Activated T-cell treated with anti-CD3 and anti-CD28 coated beads, Interleukin-2, amount 50 U/mL, for 24 hours (primary cell): ENCODE results near the gene FER.
"Not testable (repeated sequence)": the region's sequence is repeated elsewhere in the genome, so short reads cannot be mapped to it uniquely, and the experiment has no call there.

Experiments
- DNase-seq: peaks from one replicate; pipeline ENCODE4 v3.0.0-alpha.2; 2020
- H3K27ac Mint-ChIP-seq: 2 replicates; pipeline ENCODE4 v1.8.0; 2020; ENCODE audit warnings: mild to moderate bottlenecking, mixed read lengths
- H3K27me3 Mint-ChIP-seq: 2 replicates; pipeline ENCODE4 v1.8.0; 2020; ENCODE audit warnings: mixed read lengths
- H3K36me3 Mint-ChIP-seq: 2 replicates; pipeline ENCODE4 v1.8.0; 2020; ENCODE audit warnings: low read depth, mixed read lengths
- H3K4me1 Mint-ChIP-seq: 2 replicates; pipeline ENCODE4 v1.8.0; 2020; ENCODE audit warnings: low read depth, mixed read lengths
- H3K4me3 Mint-ChIP-seq: 2 replicates; pipeline ENCODE4 v1.8.0; 2020; ENCODE audit warnings: mild to moderate bottlenecking, moderate library complexity, mixed read lengths
- H3K9me3 Mint-ChIP-seq: 2 replicates; pipeline ENCODE4 v1.8.0; 2020; ENCODE audit warnings: mixed read lengths

FER gene

DNA sequence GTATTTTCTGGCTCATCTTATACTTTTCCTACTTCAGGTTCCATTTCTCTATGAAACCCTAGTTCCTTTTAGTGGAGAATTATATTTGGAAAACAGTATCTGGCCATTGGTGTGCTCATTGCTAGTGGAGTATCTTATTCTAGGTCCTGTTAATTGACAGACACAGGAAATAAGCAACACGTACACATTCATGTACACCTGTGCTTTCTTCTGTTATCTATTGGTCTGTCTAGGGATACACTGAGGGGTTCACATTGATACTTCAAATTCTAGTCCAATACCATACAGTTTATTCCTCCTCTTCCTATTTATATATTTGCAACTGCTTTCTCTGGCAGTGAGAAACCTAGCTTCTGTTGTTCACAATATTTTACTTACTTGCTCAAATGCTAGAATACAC lies 110.2 kb downstream of the FER start:
- Mint-ChIP-seq H3K4me3 (no peak overlapping the region), H3K4me1 (peaks cover 10% of the 10 kb centered on the region), H3K27ac (no peak overlapping the region)

DNA sequence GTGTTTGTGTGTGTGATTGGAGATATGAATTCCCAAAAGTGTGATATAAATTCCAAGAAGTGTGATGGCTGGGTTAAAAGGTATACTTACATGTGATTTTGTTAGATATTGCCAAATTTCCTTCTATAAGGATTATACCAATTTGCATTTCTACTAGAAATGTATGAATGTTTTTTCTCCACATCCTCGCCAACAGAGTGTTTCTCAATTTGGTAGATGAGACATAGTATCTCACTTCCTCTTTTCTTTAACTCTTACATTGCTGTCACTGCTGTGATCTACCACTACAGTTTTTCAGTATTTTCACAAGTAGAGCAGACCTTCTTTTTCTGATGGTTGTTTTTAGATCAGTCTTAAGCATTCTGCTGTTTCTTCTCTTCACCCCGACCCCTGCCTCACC lies 111.3 kb downstream of the FER start:
- H3K4me3 Mint-ChIP-seq = no peak overlapping the region
- H3K9me3 Mint-ChIP-seq = peaks cover 3% of the 10 kb centered on the region
- DNase-seq = no peak
- no peaks in the 10 kb centered on the region for H3K27me3 Mint-ChIP-seq
- H3K36me3 Mint-ChIP-seq = peaks cover 14% of the 10 kb centered on the region
- peaks cover 10% of the 10 kb centered on the region for H3K4me1 Mint-ChIP-seq
- H3K27ac Mint-ChIP-seq = no peak overlapping the region

More for the DNA sequence above, 110.2 kb downstream of the FER start:
- peaks cover 3% of the 10 kb centered on the region for H3K9me3 Mint-ChIP-seq
- H3K36me3 Mint-ChIP-seq = peaks cover 6% of the 10 kb centered on the region
- no peaks in the 10 kb centered on the region for H3K27me3 Mint-ChIP-seq
- no peak for DNase-seq

DNA sequence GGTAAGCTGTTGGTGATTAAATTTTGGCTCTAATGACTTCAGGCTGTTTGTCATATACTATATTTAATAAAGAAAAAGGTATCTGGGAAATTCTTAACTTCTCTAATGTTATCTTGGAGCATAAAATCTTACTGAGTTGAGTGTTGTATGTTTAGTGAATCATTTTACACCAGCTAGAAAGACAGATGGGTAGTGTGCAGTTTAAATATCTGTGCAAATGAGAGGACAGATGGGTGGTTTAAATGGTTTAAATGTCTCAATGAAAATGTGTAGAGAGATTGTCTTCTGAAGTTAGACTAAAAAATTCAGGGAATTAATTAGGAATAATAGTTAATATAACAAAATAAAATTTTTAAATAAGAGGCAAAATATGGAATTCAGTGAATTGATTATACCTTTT lies 114.5 kb downstream of the FER start:
- no peak overlapping the region for H3K27ac Mint-ChIP-seq
- peaks cover 26% of the 10 kb centered on the region for H3K36me3 Mint-ChIP-seq

DNA sequence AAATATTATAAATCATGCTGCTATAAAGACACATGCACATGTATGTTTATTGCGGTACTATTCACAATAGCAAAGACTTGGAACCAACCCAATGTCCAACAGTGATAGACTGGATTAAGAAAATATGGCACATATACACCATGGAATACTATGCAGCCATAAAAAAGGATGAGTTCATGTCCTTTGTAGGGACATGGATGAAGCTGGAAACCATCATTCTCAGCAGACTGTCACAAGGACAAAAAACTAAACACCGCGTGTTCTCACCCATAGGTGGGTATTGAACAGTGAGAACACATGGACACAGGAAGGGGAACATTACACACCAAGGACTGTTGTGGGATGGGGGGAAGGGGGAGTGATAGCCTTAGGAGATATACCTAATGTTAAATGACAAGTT lies 118.4 kb downstream of the FER start:
- not testable (repeated sequence) for H3K4me1 Mint-ChIP-seq, H3K27me3 Mint-ChIP-seq, H3K9me3 Mint-ChIP-seq, H3K4me3 Mint-ChIP-seq, H3K27ac Mint-ChIP-seq, DNase-seq
- H3K36me3 Mint-ChIP-seq = peaks cover 36% of the 10 kb centered on the region

More for the DNA sequence above, 114.5 kb downstream of the FER start:
- Mint-ChIP-seq H3K9me3 (no peaks in the 10 kb centered on the region), H3K4me1 (peaks cover 10% of the 10 kb centered on the region), H3K4me3 (no peak overlapping the region), H3K27me3 (no peaks in the 10 kb centered on the region)
- DNase-seq = no peak

DNA sequence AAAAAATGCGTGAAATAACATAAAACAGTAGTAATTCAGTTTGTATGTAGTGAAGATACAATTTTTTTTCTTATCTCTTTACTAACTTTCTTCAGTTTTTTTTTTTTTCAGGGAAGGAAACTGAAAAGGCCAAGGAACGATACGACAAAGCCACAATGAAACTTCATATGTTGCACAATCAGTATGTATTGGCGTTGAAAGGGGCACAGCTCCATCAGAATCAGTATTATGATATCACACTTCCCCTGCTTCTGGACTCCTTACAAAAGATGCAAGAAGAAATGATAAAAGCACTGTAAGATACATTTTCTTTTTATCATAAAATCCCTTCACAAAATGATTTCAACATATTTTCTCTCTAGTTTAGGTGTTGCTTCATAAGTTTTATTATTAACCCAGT lies 120.0 kb downstream of the FER start:
- Mint-ChIP-seq H3K9me3 (no peaks in the 10 kb centered on the region), H3K27me3 (no peaks in the 10 kb centered on the region), H3K27ac (no peak overlapping the region), H3K4me1 (no peaks in the 10 kb centered on the region), H3K36me3 (peaks cover 35% of the 10 kb centered on the region), H3K4me3 (no peak overlapping the region)
- DNase-seq = no peak

DNA sequence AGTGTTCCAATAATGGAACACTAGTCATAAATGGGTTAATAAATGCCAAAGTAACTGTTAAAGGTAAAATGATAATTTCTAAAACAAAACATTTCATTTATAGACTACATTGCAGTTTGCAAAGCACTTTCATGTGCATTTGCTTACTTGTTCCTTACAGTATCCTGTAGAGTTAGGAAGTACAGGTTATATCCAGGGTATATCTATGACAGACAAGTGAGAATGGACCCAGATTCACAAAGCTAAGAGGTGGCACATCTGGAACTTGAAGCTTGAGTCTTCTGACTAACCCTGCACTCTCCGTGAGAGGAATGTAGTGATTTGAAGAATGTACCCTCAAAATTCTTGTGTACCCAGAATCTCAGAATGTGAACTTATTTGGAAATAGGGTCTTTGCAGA lies 121.4 kb downstream of the FER start:
- DNase-seq = no peak
- Mint-ChIP-seq H3K36me3 (peaks cover 23% of the 10 kb centered on the region), H3K4me1 (no peaks in the 10 kb centered on the region), H3K27ac (no peak overlapping the region), H3K4me3 (no peak overlapping the region), H3K27me3 (no peaks in the 10 kb centered on the region), H3K9me3 (no peaks in the 10 kb centered on the region)

DNA sequence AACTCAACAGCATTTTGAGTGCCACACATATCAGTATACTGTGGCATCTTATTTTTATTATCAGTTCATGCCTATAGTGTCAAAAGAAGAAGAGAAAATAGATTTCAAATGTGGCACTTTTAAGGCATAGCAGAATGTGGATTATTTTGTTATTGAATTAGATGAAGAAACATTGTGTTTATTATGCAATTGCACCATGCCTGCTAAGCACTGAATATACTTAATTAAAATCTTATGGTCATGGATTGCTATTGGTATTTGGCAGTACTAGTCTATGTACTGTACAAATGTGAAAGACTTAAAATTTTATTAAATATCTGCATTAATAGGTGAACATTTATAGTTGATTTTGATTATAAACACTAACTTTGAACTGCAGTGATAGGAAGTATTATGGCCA lies 128.8 kb downstream of the FER start:
- H3K9me3 Mint-ChIP-seq = no peaks in the 10 kb centered on the region
- no peaks in the 10 kb centered on the region for H3K36me3 Mint-ChIP-seq
- no peaks in the 10 kb centered on the region for H3K27me3 Mint-ChIP-seq
- no peak for DNase-seq
- no peak overlapping the region for H3K4me3 Mint-ChIP-seq
- no peaks in the 10 kb centered on the region for H3K4me1 Mint-ChIP-seq
- no peak overlapping the region for H3K27ac Mint-ChIP-seq

DNA sequence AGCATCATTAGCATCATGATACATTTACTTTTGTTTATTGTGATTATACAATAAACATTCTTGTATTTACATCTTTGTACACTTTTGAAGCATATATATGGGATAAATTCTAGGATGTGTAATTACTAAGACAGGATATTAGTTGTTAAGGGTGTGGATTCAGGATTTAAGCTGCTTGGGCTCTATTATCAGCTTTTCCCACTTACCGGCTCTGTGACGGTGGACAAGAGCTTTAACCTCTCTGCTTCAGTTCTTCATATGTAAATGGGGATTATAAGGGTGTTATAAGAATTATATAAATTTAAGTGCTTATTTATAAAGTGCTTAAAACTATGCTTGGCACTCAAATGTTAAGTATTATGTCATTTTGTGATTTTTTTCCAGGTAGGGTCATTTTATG lies 131.1 kb downstream of the FER start:
- Mint-ChIP-seq H3K9me3 (no peaks in the 10 kb centered on the region), H3K27ac (no peak overlapping the region), H3K4me3 (no peak overlapping the region), H3K36me3 (no peaks in the 10 kb centered on the region), H3K4me1 (no peaks in the 10 kb centered on the region), H3K27me3 (no peaks in the 10 kb centered on the region)
- DNase-seq = no peak

DNA sequence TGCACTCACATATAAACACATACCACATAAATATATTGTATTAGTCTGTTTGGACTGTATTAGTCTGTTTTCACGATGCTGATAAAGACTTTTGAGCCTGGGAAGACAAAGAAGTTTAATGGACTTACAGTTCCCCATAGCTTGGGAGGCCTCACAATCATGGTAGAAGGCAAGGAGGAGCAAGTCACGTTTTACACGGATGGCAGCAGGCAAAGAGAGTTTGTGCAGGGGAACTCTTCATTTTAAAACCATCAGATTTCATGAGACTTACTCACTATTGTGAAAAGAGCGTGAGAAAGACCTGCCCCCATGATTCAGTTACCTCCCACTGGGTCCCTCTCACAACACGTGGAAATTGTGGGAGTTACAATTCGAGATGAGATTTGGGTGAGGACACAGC lies 133.4 kb downstream of the FER start:
- Mint-ChIP-seq H3K9me3 (no peaks in the 10 kb centered on the region), H3K36me3 (peaks cover 5% of the 10 kb centered on the region)

DNA sequence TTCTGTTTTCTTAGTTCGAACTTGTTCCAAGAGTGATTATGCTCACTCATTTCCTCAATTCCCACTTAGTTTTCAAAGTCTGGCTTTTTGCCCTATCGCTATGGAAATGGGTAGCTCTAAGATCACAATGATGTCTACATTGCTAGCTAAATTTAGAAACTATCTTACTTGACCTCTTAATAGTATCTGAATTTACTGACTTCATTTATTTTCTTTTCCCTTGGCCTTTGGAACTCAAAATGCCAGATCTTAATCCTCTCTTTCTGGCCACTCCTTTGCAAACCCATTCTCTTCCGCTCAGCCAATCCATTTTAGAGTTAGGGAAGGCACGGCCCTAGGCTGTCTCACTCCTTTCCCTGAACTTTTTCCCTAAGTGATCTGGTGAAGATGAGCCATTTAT lies 137.0 kb downstream of the FER start:
- Mint-ChIP-seq H3K4me1 (no peaks in the 10 kb centered on the region), H3K36me3 (peaks cover 5% of the 10 kb centered on the region), H3K9me3 (no peaks in the 10 kb centered on the region), H3K27ac (no peak overlapping the region), H3K27me3 (no peaks in the 10 kb centered on the region), H3K4me3 (no peak overlapping the region)
- no peak for DNase-seq

More for the DNA sequence above, 133.4 kb downstream of the FER start:
- Mint-ChIP-seq H3K27ac (no peak overlapping the region), H3K27me3 (no peaks in the 10 kb centered on the region), H3K4me1 (no peaks in the 10 kb centered on the region), H3K4me3 (no peak overlapping the region)
- DNase-seq = no peak

DNA sequence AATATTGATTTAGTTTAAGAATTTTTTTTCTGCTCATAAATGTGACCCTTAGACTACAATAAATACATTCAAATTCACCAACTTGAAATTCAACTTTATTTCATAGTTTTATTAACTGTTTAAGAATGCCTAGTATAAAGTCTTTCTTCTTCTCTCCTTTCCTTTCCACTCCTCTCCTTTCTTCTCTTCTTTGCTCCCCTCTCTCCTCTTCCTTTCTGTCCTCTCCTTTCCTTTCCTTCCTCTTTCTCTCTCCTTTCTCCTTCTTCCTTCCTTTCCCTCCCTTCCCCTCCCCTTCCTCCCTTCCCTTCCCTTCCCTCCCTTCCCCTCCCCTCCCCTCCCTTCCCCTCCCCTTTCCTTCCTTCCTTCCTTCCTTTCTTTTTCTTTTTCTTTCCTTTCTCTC lies 150.6 kb downstream of the FER start:
- Mint-ChIP-seq H3K4me1 (no peaks in the 10 kb centered on the region), H3K27me3 (no peaks in the 10 kb centered on the region), H3K9me3 (no peaks in the 10 kb centered on the region), H3K27ac (no peak overlapping the region), H3K36me3 (peaks cover 16% of the 10 kb centered on the region), H3K4me3 (no peak overlapping the region)
- DNase-seq = no peak

DNA sequence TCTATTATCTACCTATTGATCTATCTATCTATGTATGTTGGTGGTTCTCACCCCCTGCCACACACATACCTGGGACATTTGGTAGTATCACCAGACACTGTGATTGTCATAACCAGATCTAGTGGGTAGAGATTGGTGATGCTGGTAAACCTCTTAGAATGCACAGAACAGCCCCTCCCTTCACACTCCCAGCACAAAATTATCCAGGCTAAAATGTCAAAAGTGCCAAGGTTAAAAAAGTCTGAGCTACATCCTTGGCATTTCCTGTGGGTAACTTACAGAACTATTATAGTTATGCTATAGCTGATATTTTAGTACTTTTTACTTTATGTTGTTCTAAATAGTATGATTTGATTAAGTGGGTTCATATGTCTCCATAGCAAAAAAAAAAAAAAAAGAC lies 151.0 kb downstream of the FER start:
- no peaks in the 10 kb centered on the region for H3K4me1 Mint-ChIP-seq
- no peaks in the 10 kb centered on the region for H3K27me3 Mint-ChIP-seq
- H3K36me3 Mint-ChIP-seq = peaks cover 16% of the 10 kb centered on the region
- no peak for DNase-seq
- no peaks in the 10 kb centered on the region for H3K9me3 Mint-ChIP-seq
- no peak overlapping the region for H3K4me3 Mint-ChIP-seq
- H3K27ac Mint-ChIP-seq = no peak overlapping the region

DNA sequence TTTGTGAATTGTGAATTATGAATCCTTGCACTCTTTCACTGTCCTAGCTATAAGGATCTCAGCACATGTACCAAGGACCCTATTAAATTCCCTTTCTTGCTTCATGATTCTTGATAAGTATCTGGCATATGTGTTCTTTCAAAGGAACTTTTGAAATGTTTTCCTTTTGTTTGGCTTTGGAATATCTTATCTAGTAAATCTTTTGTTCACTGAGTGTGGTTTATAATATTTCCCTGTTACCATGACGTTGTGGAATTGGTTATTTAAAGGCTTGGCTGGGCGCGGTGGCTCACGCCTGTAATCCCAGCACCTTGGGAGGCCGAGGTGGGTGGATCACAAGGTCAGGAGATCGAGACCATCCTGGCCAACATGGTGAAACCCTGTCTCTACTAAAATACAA lies 151.5 kb downstream of the FER start:
- not testable (repeated sequence) for H3K4me3 Mint-ChIP-seq, H3K4me1 Mint-ChIP-seq, H3K9me3 Mint-ChIP-seq, DNase-seq, H3K27ac Mint-ChIP-seq, H3K27me3 Mint-ChIP-seq
- H3K36me3 Mint-ChIP-seq = peaks cover 12% of the 10 kb centered on the region

DNA sequence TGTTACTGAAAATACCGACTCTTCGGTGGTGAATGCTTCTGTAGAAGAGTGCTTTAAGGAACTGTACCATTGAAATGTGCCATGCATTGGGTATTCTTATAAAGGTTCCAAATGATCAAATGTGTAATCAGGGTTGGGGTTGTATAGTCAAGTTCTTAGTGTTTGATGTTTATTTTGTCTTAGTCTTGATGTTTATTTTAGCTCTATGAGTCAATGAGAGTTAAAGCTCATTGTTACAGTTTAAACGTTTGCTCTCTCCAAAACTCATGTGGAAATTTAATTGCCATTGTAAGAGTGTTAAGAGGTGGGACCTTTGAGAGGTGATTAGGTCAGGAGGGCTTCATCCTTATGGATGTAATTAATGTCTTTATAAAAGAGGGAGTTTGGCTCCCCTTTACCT lies 153.0 kb downstream of the FER start:
- no peak overlapping the region for H3K4me3 Mint-ChIP-seq
- no peak for DNase-seq
- peaks cover 9% of the 10 kb centered on the region for H3K36me3 Mint-ChIP-seq
- no peaks in the 10 kb centered on the region for H3K9me3 Mint-ChIP-seq
- H3K27me3 Mint-ChIP-seq = no peaks in the 10 kb centered on the region
- no peak overlapping the region for H3K27ac Mint-ChIP-seq
- H3K4me1 Mint-ChIP-seq = no peaks in the 10 kb centered on the region

DNA sequence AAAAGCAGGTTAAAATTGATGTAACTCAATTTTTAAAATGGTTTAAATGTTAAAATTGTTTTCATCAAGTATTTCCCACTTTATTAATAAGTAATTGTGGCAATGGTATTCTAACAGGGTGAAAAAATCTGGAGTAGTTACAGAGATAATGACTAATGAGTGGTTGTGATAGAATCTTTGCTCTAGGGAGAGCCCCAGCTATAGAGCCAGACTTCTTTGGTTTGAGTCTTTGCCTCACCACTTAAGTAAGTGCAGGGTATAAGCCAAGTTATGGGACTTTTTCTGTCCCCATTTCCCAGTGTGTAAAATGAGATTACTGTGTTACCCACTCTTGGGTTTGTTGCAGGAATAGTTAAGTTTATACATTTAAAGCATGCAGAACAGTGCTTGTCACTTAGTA lies 158.1 kb downstream of the FER start:
- H3K27ac Mint-ChIP-seq = no peak overlapping the region
- no peaks in the 10 kb centered on the region for H3K4me1 Mint-ChIP-seq
- no peak overlapping the region for H3K4me3 Mint-ChIP-seq
- H3K9me3 Mint-ChIP-seq = peaks cover 2% of the 10 kb centered on the region
- DNase-seq = no peak
- H3K27me3 Mint-ChIP-seq = no peaks in the 10 kb centered on the region
- H3K36me3 Mint-ChIP-seq = peaks cover 6% of the 10 kb centered on the region

DNA sequence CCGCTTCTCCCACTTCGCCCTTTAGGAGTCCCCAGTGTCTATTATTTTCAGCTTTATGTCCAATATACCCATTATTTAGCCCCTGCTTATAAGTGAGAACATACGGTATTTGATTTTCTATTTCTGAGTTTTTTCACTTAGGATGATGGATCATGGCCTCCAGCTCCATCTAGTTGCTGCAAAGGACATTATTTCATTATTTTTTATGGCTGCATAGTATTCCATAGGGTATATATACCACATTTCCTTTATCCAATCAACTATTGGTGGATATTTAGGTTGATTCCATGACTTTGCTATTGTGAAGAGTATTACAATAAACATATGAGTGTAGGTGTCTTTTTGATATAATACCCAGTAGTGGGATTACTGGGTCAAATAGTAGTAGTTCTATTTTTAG lies 162.9 kb downstream of the FER start:
- Mint-ChIP-seq H3K27me3 (no peaks in the 10 kb centered on the region), H3K36me3 (peaks cover 13% of the 10 kb centered on the region), H3K27ac (no peak overlapping the region), H3K4me1 (peaks cover 4% of the 10 kb centered on the region), H3K9me3 (peaks cover 9% of the 10 kb centered on the region), H3K4me3 (no peak overlapping the region)
- DNase-seq = no peak
